Activated CD4-positive, alpha-beta memory T cell treated with anti-CD3 and anti-CD28 coated beads for 36 hours (primary cell): ENCODE data around the gene TRAF3IP3. TPM values are rescaled to one million over a fixed set of nuclear protein-coding genes. Genes with fewer than 3 reads are reported as not detected.

Source experiments
- CTCF ChIA-PET: fragments of 350-600 bp; sonication (Branson Sonifier 250); formaldehyde crosslinking; loops from one replicate; lab custom pipeline; 2021; ENCODE audit warnings: antibody characterized with exemption, inconsistent platforms; lab: Charles Lee
- POLR2A ChIA-PET: fragments of 350-600 bp; sonication (Branson Sonifier 250); formaldehyde crosslinking; loops from one replicate; lab custom pipeline; 2021; ENCODE audit warnings: antibody characterized with exemption; lab: Charles Lee
- DNase-seq: peaks from one replicate; pipeline ENCODE4 v3.0.0-alpha.2; 2020
- H3K27ac Mint-ChIP-seq: one replicate; pipeline ENCODE4 v1.8.0; 2021; ENCODE audit warnings: mixed read lengths
- H3K27me3 Mint-ChIP-seq: one replicate; pipeline ENCODE4 v1.8.0; 2021; ENCODE audit warnings: mixed read lengths
- H3K36me3 Mint-ChIP-seq: one replicate; pipeline ENCODE4 v1.8.0; 2021; ENCODE audit warnings: mixed read lengths
- H3K4me1 Mint-ChIP-seq: one replicate; pipeline ENCODE4 v1.8.0; 2021; ENCODE audit warnings: low read depth, mixed read lengths
- H3K4me3 Mint-ChIP-seq: one replicate; pipeline ENCODE4 v1.8.0; 2021; ENCODE audit warnings: mild to moderate bottlenecking, mixed read lengths
- H3K9me3 Mint-ChIP-seq: one replicate; pipeline ENCODE4 v1.8.0; 2021; ENCODE audit warnings: mixed read lengths
- intact Hi-C: fragments of 100-400 bp; cut with micrococcal nuclease; formaldehyde crosslinking; loops from one replicate; pipeline ENCODE4 v1.15.1; 2023
- total RNA-seq, 2 experiments: library from RNA; stranded (reverse); gene quantifications; one replicate each; pipeline ENCODE4 v1.2.3, GENCODE V29; 2021

TRAF3IP3 gene
- total RNA-seq, 2 experiments from 2014 or later = 212 to 217 TPM

DNA sequence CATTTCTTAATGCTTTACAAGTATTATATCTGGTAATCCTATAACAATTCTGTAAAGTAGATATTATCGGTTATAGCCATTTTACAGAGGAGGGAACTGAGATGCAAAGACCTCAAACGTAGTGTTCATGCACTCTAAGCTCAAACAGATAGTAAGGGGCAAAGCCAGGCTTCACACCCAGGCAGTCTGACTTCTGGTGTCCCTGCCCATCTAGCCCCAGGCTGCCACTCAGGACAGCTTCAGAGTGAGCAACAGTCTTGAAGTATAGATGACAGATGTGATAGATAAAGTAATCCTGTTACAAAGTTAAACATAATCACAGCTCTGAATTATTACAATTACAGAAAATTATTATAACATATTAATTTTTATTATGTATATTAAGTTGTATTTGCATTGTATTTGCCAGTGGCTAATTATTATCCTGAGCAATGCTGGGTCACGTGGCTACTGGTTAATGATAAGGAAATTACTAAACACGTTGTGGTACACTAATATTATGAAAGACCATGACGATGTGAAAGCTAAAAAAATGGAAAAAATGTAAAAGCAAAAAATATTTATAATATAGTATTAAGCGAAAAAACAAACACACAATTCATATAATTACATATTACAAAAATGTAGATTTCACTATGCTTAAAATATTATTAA lies 6.1 kb upstream of the TRAF3IP3 start:
- Mint-ChIP-seq H3K36me3 (no peaks in the 10 kb centered on the region), H3K27ac (peak overlapping the region; percentile 90), H3K27me3 (no peaks in the 10 kb centered on the region), H3K4me1 (peaks cover 84% of the 10 kb centered on the region), H3K4me3 (peak overlapping the region; percentile 23), H3K9me3 (no peaks in the 10 kb centered on the region)
- ChIA-PET CTCF (interaction anchor here (0.9 to 5.3 kb wide), 18 partner anchors 14 to 183 kb away, joined by 3 to 62 read pairs (median 16); partner anchors contain the start of genes C1orf74 and G0S2), POLR2A (interaction anchor here (1.2 to 6.3 kb wide), 4 partner anchors 14 to 33 kb away, joined by 3 to 35 read pairs (median 14); no protein-coding TSS in a partner anchor)
- intact Hi-C loops = loop anchor here (1.0 to 5.0 kb wide), 2 partner anchors 76 to 583 kb away; no protein-coding TSS in a partner anchor
- DNase-seq = no peak

DNA sequence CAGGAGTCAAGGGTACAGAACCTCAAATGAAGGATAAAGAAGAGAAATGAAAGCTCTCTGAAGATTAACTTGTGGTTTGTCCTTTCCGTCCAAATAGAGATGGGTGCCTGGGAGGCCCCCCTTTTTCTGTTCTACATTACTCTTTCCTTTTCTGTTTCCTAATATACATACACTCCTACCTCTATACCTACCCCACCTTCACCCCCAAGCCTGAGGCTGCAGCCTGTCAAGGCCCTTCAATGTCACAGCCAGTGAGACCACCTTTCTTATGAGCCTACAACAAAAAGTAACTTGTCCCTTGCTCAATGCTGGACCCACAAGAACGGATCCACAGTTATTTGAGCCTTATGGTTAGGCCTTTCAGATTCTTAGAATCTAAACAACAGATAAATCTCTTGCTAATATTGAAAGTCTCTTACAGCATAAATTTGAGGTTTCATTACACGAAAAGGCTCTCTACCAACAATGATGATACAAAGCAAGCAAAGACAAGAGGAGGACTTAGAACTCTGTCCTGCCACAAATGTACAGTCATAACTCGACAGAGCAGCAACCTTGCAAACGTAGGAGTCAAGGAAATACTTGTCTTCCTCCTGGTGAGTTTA lies 4.1 kb upstream of the TRAF3IP3 start:
- peak overlapping the region; percentile 96 for H3K27ac Mint-ChIP-seq
- intact Hi-C loops = loop anchor here (1.0 to 5.0 kb wide), 4 partner anchors 27 to 581 kb away; partner anchors contain the start of genes C1orf74 and UTP25
- peaks cover 81% of the 10 kb centered on the region for H3K4me1 Mint-ChIP-seq
- ChIA-PET POLR2A (interaction anchor here (0.9 to 10.2 kb wide), 16 partner anchors 10 to 622 kb away, joined by 3 to 184 read pairs (median 4); partner anchors contain the start of genes G0S2 and HSD11B1), CTCF (interaction anchor here (0.9 to 10.2 kb wide), 7 partner anchors 16 to 185 kb away, joined by 3 to 98 read pairs (median 5); partner anchors contain the start of gene UTP25)
- H3K9me3 Mint-ChIP-seq = no peaks in the 10 kb centered on the region
- peak; percentile 71 for DNase-seq
- H3K36me3 Mint-ChIP-seq = peaks cover 8% of the 10 kb centered on the region
- H3K27me3 Mint-ChIP-seq = no peaks in the 10 kb centered on the region
- H3K4me3 Mint-ChIP-seq = peak overlapping the region; percentile 62

DNA sequence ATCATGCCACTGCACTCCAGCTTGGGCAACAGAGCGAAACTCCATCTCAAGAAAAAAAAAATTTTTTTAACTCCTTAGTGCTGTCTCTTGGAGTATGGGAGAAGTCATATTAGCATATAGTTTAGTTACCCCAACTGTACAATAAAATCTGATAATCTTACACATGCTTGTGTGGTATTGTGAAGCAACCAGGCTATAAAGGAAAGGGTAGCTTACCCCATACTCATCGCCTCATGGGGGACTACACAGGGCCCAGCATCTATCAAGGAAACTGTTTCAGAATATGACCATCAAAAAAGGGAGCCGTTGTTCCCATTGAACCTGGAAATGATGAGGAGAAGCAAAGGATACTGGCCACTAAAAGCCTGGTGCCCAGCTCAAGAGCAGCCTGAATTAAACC lies 3.0 kb upstream of the TRAF3IP3 start:
- Mint-ChIP-seq H3K36me3 (peaks cover 18% of the 10 kb centered on the region), H3K4me3 (peak overlapping the region; percentile 62), H3K4me1 (peaks cover 70% of the 10 kb centered on the region), H3K9me3 (no peaks in the 10 kb centered on the region), H3K27ac (peak overlapping the region; percentile 96), H3K27me3 (no peaks in the 10 kb centered on the region)
- ChIA-PET CTCF (interaction anchor here (0.7 to 10.2 kb wide), 2 partner anchors 15 to 59 kb away, joined by 3 to 98 read pairs; no protein-coding TSS in a partner anchor), POLR2A (interaction anchor here (0.9 to 10.2 kb wide), 7 partner anchors 15 to 78 kb away, joined by 3 to 184 read pairs (median 3); partner anchors contain the start of genes C1orf74 and G0S2)
- no peak for DNase-seq
- intact Hi-C loops = loop anchor here (1.0 to 5.0 kb wide), 4 partner anchors 29 to 579 kb away; partner anchors contain the start of genes C1orf74 and UTP25

DNA sequence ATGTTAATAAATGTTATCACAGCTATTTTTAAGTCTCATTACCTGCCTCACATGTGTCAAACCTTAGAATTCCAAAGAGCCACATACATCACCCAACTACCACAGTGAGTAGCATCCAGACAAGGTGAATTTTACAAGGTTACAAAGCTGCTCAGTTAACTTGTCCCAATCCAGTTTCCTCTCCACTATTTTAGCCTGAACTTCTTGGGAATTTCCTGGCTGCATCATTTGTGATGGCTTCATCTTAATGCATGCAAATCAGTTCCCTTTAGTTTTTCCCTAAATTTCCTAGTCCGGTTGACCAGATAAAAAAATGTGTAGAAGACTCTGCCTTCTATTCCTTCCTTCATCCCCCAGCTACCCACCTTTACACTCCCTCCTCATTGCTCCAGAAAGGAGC lies 597 bp upstream of the TRAF3IP3 start:
- no peak for DNase-seq
- ChIA-PET POLR2A (interaction anchor here (0.6 to 10.2 kb wide), 11 partner anchors 9 to 186 kb away, joined by 3 to 184 read pairs (median 6); partner anchors contain the start of gene UTP25), CTCF (interaction anchor here (1.0 to 10.2 kb wide), 7 partner anchors 13 to 552 kb away, joined by 3 to 98 read pairs (median 4); partner anchors contain the start of gene C1orf74)
- peak overlapping the region; percentile 99 for H3K27ac Mint-ChIP-seq
- H3K36me3 Mint-ChIP-seq = peaks cover 42% of the 10 kb centered on the region
- H3K27me3 Mint-ChIP-seq = no peaks in the 10 kb centered on the region
- no peaks in the 10 kb centered on the region for H3K9me3 Mint-ChIP-seq
- peaks cover 76% of the 10 kb centered on the region for H3K4me1 Mint-ChIP-seq
- H3K4me3 Mint-ChIP-seq = peak overlapping the region; percentile 94
- intact Hi-C loops = no loop called here

DNA sequence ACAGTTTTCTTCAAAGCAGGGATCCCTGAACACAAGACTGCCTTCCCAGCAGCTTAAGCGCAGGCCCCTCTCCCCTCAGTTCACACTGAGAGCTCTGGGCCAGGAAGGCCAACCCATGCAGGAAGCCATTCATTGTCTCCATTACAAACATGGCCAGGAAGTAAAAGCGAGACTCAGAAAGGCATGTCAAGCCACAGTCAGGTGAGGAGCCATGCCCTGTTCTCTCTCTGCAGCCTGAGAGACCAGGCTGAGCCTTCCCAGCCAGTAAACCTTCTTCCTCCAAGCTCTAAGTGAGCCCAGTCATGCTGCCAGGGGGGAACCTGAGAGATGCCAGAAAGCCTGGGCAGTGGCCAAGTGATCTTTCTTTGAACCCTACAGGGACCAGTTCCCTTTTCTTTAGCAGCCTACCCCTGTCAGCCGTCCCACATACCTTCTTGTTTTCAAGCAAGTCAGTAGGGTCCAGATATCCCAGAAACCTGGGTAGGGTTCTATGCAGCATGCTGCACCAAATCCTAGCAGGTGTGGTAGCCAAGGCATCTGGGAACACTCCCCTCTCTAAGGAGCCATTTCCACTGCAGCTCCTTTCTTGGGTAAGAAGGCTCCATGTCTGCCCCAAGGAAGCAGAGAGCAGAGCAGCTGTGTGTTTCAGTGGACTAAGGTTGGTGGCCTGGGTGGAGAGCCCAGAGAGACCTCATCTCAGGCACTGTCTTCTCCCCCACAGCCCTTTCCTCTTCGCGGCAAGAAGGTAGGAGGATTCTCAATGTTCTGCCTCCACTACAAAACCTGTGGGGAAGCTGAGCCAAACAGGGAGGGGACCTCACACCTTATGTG lies 977 bp downstream of the TRAF3IP3 start:
- DNase-seq = peak; percentile 60
- H3K36me3 Mint-ChIP-seq = peaks cover 56% of the 10 kb centered on the region
- intact Hi-C loops = loop anchor here (1.0 to 2.0 kb wide), 3 partner anchors 11 to 584 kb away; partner anchors contain the start of gene C1orf74
- ChIA-PET POLR2A (interaction anchor here (0.6 to 10.2 kb wide), 13 partner anchors 9 to 187 kb away, joined by 3 to 184 read pairs (median 6); partner anchors contain the start of genes C1orf74, HSD11B1 and UTP25), CTCF (interaction anchor here (0.6 to 10.2 kb wide), 10 partner anchors 8 to 171 kb away, joined by 3 to 98 read pairs (median 4); no protein-coding TSS in a partner anchor)
- no peaks in the 10 kb centered on the region for H3K27me3 Mint-ChIP-seq
- H3K27ac Mint-ChIP-seq = peak overlapping the region; percentile 99
- H3K4me1 Mint-ChIP-seq = peaks cover 77% of the 10 kb centered on the region
- H3K9me3 Mint-ChIP-seq = no peaks in the 10 kb centered on the region
- H3K4me3 Mint-ChIP-seq = peak overlapping the region; percentile 94

DNA sequence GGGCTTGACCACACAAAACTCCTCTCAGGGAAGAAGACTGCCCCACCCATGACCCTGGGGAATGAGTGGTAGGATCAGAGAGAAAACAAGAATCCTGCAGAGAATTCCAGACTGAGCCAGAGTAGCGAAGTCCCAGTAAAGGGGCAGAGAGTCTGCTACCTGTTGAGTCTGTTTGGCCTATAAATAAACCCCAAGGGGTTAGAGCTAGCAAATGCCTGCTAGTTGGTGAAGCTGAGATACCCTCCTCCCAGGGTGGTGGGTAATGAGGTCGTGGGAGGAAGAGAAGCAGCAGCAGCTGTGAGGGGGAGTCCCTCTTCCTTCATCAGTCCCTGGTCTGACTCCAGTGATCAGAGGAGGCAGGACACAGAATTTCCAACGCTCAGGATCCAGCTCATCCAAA lies 2.5 kb downstream of the TRAF3IP3 start:
- POLR2A ChIA-PET = interaction anchor here (0.6 to 10.2 kb wide), 6 partner anchors 9 to 82 kb away, joined by 3 to 184 read pairs (median 4); no protein-coding TSS in a partner anchor
- Mint-ChIP-seq H3K36me3 (peaks cover 72% of the 10 kb centered on the region), H3K4me1 (peaks cover 77% of the 10 kb centered on the region), H3K9me3 (no peaks in the 10 kb centered on the region), H3K27me3 (no peaks in the 10 kb centered on the region), H3K4me3 (peak overlapping the region; percentile 94), H3K27ac (peak overlapping the region; percentile 99)
- intact Hi-C loops = no loop called here
- CTCF ChIA-PET = interaction anchor here (3.8 to 10.2 kb wide), 2 partner anchors 9 to 10 kb away, joined by 26 to 98 read pairs; no protein-coding TSS in a partner anchor
- peak; percentile 38 for DNase-seq

DNA sequence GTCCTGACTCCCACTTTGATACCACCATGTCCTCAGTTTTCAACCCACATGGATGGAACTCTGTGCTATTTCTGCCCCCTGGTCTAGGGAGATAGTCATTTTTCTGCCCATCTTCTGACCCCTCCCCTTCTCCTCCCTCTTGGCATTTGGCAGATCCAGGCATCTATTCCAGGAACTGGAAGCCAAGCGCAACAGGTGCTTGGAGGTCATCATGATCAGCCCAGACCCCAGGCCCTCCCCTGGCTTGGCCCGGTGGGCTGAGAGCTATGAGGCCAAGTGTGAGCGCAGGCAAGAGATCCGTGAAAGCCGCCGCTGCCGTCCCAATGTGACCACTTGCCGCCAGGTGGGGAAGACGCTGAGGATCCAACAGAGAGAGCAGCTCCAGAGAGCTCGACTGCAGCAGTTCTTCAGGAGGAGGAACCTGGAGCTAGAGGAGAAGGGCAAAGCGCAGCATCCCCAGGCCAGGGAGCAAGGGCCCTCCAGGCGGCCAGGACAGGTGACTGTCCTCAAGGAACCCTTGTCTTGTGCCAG lies 4.0 kb downstream of the TRAF3IP3 start:
- POLR2A ChIA-PET = interaction anchor here (1.3 to 10.2 kb wide), 3 partner anchors 8 to 14 kb away, joined by 4 to 184 read pairs (median 33); no protein-coding TSS in a partner anchor
- Mint-ChIP-seq H3K27ac (peak overlapping the region; percentile 99), H3K36me3 (peaks cover 82% of the 10 kb centered on the region), H3K27me3 (no peaks in the 10 kb centered on the region), H3K4me3 (peak overlapping the region; percentile 94), H3K4me1 (peaks cover 74% of the 10 kb centered on the region), H3K9me3 (no peaks in the 10 kb centered on the region)
- intact Hi-C loops = no loop called here
- CTCF ChIA-PET = interaction anchor here (0.9 to 10.2 kb wide), 5 partner anchors 8 to 67 kb away, joined by 3 to 98 read pairs (median 4); no protein-coding TSS in a partner anchor
- no peak for DNase-seq

DNA sequence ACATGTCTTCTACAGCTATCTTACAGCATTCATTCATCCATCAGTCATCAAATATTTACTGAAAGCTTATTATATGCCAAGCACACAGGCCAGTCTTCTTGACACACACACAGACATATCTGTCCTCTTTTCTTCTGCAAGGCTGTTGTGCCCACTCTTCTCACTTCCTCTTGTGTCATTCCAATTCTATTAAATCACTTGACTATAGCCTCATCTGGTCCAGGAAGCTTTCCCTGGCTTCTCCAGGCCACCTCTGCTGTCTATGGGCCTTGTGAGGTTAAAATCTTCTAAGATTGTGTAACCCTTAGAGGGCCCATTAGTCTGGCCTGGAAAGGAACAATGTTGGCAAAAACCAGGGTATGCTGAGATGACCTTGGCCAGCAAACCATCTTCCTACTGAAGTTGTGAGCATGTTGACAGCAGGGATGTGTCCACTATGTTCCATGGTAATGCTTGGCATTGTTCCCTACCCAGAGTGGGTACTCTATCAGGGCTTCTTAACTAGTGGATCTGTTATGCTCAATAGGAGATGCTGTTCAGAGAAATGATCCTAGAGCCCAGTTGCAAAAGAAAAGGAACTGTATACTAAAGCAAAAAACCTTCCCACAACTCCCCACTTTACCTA lies 5.3 kb downstream of the TRAF3IP3 start:
- peaks cover 90% of the 10 kb centered on the region for H3K36me3 Mint-ChIP-seq
- POLR2A ChIA-PET = interaction anchor here (1.0 to 1.3 kb wide), 3 partner anchors 10 to 50 kb away, joined by 3 to 4 read pairs (median 4); no protein-coding TSS in a partner anchor
- H3K9me3 Mint-ChIP-seq = no peaks in the 10 kb centered on the region

DNA sequence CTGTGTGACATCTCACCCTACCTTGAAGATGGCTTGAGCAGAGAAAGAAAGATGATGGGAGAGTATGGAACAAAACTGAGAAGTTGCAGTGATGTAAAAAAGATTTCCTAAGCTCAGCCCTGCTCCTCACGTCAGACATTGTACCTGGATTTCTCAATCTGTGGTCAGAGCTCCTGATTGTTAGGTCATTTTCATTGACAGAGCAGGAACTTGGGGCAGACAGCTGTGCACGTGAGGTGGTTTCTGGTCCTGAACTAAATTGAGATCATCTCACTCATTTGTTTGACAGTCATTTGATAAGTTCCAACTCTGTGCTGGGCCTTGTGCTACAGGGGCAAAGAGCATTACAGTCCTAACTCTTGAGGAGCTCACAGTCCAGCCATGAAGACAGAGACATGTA lies 10.2 kb downstream of the TRAF3IP3 start:
- H3K27me3 Mint-ChIP-seq = no peaks in the 10 kb centered on the region
- CTCF ChIA-PET = interaction anchor here (0.9 to 5.7 kb wide), 6 partner anchors 10 to 197 kb away, joined by 3 to 98 read pairs (median 18); partner anchors contain the start of gene TRAF3IP3
- H3K9me3 Mint-ChIP-seq = no peaks in the 10 kb centered on the region
- POLR2A ChIA-PET = interaction anchor here (0.7 to 6.1 kb wide), 5 partner anchors 9 to 60 kb away, joined by 3 to 184 read pairs (median 25); partner anchors contain the start of genes C1orf74 and TRAF3IP3
- peak overlapping the region; percentile 79 for H3K27ac Mint-ChIP-seq
- intact Hi-C loops = loop anchor here (5.0 kb wide), 1 partner anchor 566 kb away; no protein-coding TSS in a partner anchor
- H3K36me3 Mint-ChIP-seq = peaks cover 76% of the 10 kb centered on the region
- H3K4me1 Mint-ChIP-seq = peaks cover 33% of the 10 kb centered on the region
- peak overlapping the region; percentile 17 for H3K4me3 Mint-ChIP-seq
- peak; percentile 66 for DNase-seq

More for the DNA sequence above, 5.3 kb downstream of the TRAF3IP3 start:
- H3K4me1 Mint-ChIP-seq = peaks cover 65% of the 10 kb centered on the region
- intact Hi-C loops = no loop called here
- CTCF ChIA-PET = interaction anchor here (1.1 to 10.2 kb wide), 4 partner anchors 7 to 63 kb away, joined by 3 to 98 read pairs (median 6); no protein-coding TSS in a partner anchor
- peak overlapping the region; percentile 45 for H3K4me3 Mint-ChIP-seq
- no peaks in the 10 kb centered on the region for H3K27me3 Mint-ChIP-seq
- DNase-seq = no peak
- peak overlapping the region; percentile 76 for H3K27ac Mint-ChIP-seq
